B cell (primary cell): Measurements from ENCODE around the gene LDHAL6B. TPM values are rescaled to one million over a fixed set of nuclear protein-coding genes. Genes with fewer than 3 reads are reported as not detected.

Experiments
- ATAC-seq: fragments of 200-7000 bp; cut with Tn5 transposase; one replicate; pipeline ENCODE4 v1.10.0; 2021; ENCODE audit warnings: low read depth, mild to moderate bottlenecking, moderate number of reproducible peaks, moderate library complexity
- CTCF ChIA-PET: fragments of 350-600 bp; sonication (Branson Sonifier 250); formaldehyde crosslinking; loops from one replicate; lab custom pipeline; 2021; ENCODE audit warnings: antibody characterized with exemption, inconsistent platforms; lab: Charles Lee
- POLR2A ChIA-PET: fragments of 350-600 bp; sonication (Branson Sonifier 250); formaldehyde crosslinking; loops from one replicate; lab custom pipeline; 2021; ENCODE audit warnings: antibody characterized with exemption; lab: Charles Lee
- DNase-seq: peaks from one replicate; pipeline ENCODE4 v3.0.0; 2013
- H2AFZ ChIP-seq: 2 replicates; pipeline ENCODE4 v1.6.1; 2012; ENCODE audit warnings: mild to moderate bottlenecking, low read depth, low read length; ENCODE audit not compliant: insufficient read depth, poor library complexity, severe bottlenecking
- H3K27ac ChIP-seq, 2 donors: 1 replicate in 1 of 2; 2 replicates in 1 of 2; pipeline ENCODE4 v1.5.1; 2012 to 2013; ENCODE audit warnings: low read length in 2 of 2, mild to moderate bottlenecking in 2 of 2, moderate library complexity in 1 of 2
- H3K27me3 ChIP-seq, 4 experiments: fragments of 200-600 bp in 1 of 4; sonication (generic) in 1 of 4; replicated peaks in 1 of 4; 1 replicate in 2 of 4; 2 replicates in 2 of 4; pipeline versions ENCODE4 v1.6.1 to v1.7.0; 2013 to 2016; ENCODE audit warnings: low read length in 3 of 4, mild to moderate bottlenecking in 2 of 4, mixed read lengths in 1 of 4, moderate library complexity in 1 of 4; ENCODE audit not compliant: insufficient read depth in 4 of 4, control insufficient read depth in 3 of 4; ENCODE audit errors: control extremely low read depth in 1 of 4
- H3K36me3 ChIP-seq, 2 experiments: replicated peaks in 1 of 2; 1 replicate in 1 of 2; 2 replicates in 1 of 2; pipeline versions ENCODE4 v1.6.1 to v1.7.1; 2013; ENCODE audit warnings: low read length in 1 of 2; ENCODE audit not compliant: insufficient read depth in 2 of 2, control insufficient read depth in 1 of 2; ENCODE audit errors: control extremely low read depth in 1 of 2, extremely low read depth in 1 of 2
- H3K4me1 ChIP-seq, 2 donors: fragments of 200-600 bp in 1 of 2; sonication (generic) in 1 of 2; 1 replicate in 1 of 2; 2 replicates in 1 of 2; pipeline versions ENCODE4 v1.5.1 to v1.6.1; 2013 to 2017; ENCODE audit warnings: low read length in 2 of 2; ENCODE audit not compliant: control insufficient read depth in 2 of 2, insufficient read depth in 2 of 2
- H3K4me2 ChIP-seq: replicated peaks from 2 replicates; pipeline ENCODE3; 2012; ENCODE audit warnings: mild to moderate bottlenecking, low read depth, low read length; ENCODE audit not compliant: poor library complexity, severe bottlenecking
- H3K4me3 ChIP-seq, 5 experiments: fragments of 200-600 bp in 1 of 5; sonication (generic) in 1 of 5; 1 replicate in 3 of 5; 2 replicates in 2 of 5; pipeline versions ENCODE4 v1.5.1 to v1.7.0; 2011 to 2016; ENCODE audit warnings: low read length in 4 of 5, mild to moderate bottlenecking in 4 of 5, low read depth in 2 of 5, control low read depth in 1 of 5, moderate library complexity in 1 of 5; ENCODE audit not compliant: insufficient read depth in 1 of 5; ENCODE audit errors: control extremely low read depth in 1 of 5, extremely low read depth in 1 of 5
- H3K79me2 ChIP-seq: fragments of 200-600 bp; sonication (generic); one replicate; pipeline ENCODE4 v1.6.0; 2016; ENCODE audit warnings: low read length; ENCODE audit not compliant: control insufficient read depth, insufficient read depth
- H3K9ac ChIP-seq: fragments of 200-600 bp; sonication (generic); 2 replicates; pipeline ENCODE4 v1.6.1; 2017; ENCODE audit warnings: mild to moderate bottlenecking, low read length, moderate library complexity
- H3K9me3 ChIP-seq, 3 donors: one replicate each; pipeline versions ENCODE4 v1.6.1 to v1.7.1; 2013; ENCODE audit warnings: low read length in 2 of 3; ENCODE audit not compliant: control insufficient read depth in 2 of 3, insufficient read depth in 1 of 3; ENCODE audit errors: control extremely low read depth in 1 of 3
- H4K20me1 ChIP-seq: 2 replicates; pipeline ENCODE4 v1.6.0; 2012; ENCODE audit warnings: mild to moderate bottlenecking, low read length; ENCODE audit not compliant: insufficient read depth, control insufficient read depth, poor library complexity, severe bottlenecking
- H3K27ac Mint-ChIP-seq: one replicate; pipeline ENCODE4 v1.8.0; 2021; ENCODE audit warnings: mixed read lengths
- H3K27me3 Mint-ChIP-seq: one replicate; pipeline ENCODE4 v1.8.0; 2021; ENCODE audit warnings: mixed read lengths
- H3K4me1 Mint-ChIP-seq: one replicate; pipeline ENCODE4 v1.8.0; 2021; ENCODE audit warnings: mixed read lengths
- H3K4me3 Mint-ChIP-seq: one replicate; pipeline ENCODE4 v1.8.0; 2021; ENCODE audit warnings: mixed read lengths
- H3K9me3 Mint-ChIP-seq: one replicate; pipeline ENCODE4 v1.8.0; 2022; ENCODE audit warnings: mixed read lengths; ENCODE audit not compliant: insufficient read depth
- EZH2 ChIP-seq: IDR thresholded peaks from 2 replicates; pipeline ENCODE4 v1.6.1; 2012; ENCODE audit warnings: borderline replicate concordance, low read depth, mild to moderate bottlenecking, moderate library complexity, low read length; ENCODE audit not compliant: insufficient read depth, poor library complexity, severe bottlenecking
- WGBS: methylation state at CpG from one replicate; pipeline ENCODE4 v1.1.5; 2013; ENCODE audit warnings: missing lambda C conversion rate; ENCODE audit not compliant: insufficient coverage; 5-methylcytosine and 5-hydroxymethylcytosine counted together
- intact Hi-C: fragments of 100-400 bp; cut with micrococcal nuclease; formaldehyde crosslinking; loops from one replicate; pipeline ENCODE4 v1.10.0; 2022
- polyA plus RNA-seq: library from polyadenylated mRNA; depleted of rRNA; stranded (reverse); fragments of >200 nt; gene quantifications from 2 replicates; pipeline ENCODE4 v1.2.3, GENCODE V29; 2012
- total RNA-seq, 2 donors: library from RNA; stranded (reverse); fragments of 120-200 nt in 1 of 2; gene quantifications; 1 replicate in 1 of 2; 2 replicates in 1 of 2; pipeline versions ENCODE4 v1.2.3 to v1.2.4, GENCODE V29; 2013 to 2022
- TF ChIP-seq, protein P1 (sequence below): fragments of 200-600 bp; IDR thresholded peaks from one replicate; pipeline ENCODE4 v1.8.0; 2022; ENCODE audit warnings: antibody characterized with exemption, mild to moderate bottlenecking

Gene LDHAL6B
- total and polyA plus RNA-seq, 2 donors (not counting 1 experiment from before 2014, with no cell fraction given) = not detected

DNA sequence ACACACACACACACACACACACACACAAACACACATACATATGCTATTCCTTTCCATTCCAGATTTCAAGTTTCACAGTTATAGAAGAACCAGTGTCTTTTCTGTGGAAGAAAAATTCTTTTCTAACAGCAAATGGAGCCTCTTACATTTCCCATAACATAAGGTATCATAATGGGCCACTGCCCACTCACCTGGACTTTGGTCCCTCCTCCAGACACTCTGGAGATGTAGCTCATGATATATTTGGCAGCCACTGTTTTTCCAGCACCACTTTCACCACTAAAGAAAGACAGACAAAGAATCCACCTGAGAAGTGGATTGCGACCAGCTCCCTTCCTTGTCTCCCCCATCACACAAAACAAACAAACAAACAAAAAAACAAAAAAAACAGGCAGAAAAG is 29.8 kb downstream of the LDHAL6B start:
- no peak overlapping the region for H3K4me3 ChIP-seq
- H3K36me3 ChIP-seq = peaks cover 0 to 8% of the 10 kb centered on the region in 2 experiments
- H3K27me3 Mint-ChIP-seq = no peaks in the 10 kb centered on the region
- no CpG with 5 or more reads among the region's 1 CpG for WGBS
- TF ChIP-seq, protein P1, sequence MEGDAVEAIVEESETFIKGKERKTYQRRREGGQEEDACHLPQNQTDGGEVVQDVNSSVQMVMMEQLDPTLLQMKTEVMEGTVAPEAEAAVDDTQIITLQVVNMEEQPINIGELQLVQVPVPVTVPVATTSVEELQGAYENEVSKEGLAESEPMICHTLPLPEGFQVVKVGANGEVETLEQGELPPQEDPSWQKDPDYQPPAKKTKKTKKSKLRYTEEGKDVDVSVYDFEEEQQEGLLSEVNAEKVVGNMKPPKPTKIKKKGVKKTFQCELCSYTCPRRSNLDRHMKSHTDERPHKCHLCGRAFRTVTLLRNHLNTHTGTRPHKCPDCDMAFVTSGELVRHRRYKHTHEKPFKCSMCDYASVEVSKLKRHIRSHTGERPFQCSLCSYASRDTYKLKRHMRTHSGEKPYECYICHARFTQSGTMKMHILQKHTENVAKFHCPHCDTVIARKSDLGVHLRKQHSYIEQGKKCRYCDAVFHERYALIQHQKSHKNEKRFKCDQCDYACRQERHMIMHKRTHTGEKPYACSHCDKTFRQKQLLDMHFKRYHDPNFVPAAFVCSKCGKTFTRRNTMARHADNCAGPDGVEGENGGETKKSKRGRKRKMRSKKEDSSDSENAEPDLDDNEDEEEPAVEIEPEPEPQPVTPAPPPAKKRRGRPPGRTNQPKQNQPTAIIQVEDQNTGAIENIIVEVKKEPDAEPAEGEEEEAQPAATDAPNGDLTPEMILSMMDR = no peak
- no peak for TF ChIP-seq EZH2
- H3K9me3 Mint-ChIP-seq = no peaks in the 10 kb centered on the region
- no peaks in the 10 kb centered on the region for H3K27me3 ChIP-seq
- peaks cover 4% of the 10 kb centered on the region for H4K20me1 ChIP-seq
- H3K4me2 ChIP-seq = peak overlapping the region; percentile 55
- peak overlapping the region; percentile 25 to 81 for H3K27ac ChIP-seq
- H3K9me3 ChIP-seq = no peaks in the 10 kb centered on the region
- H3K4me1 ChIP-seq = peaks cover 20 to 23% of the 10 kb centered on the region in 2 donors
- H3K27ac Mint-ChIP-seq = peak overlapping the region; percentile 76
- CTCF ChIA-PET = interaction anchor here (1.2 to 3.6 kb wide), 3 partner anchors 11 to 292 kb away, joined by 3 to 16 read pairs (median 6); no protein-coding TSS in a partner anchor
- ATAC-seq = no peak
- no peak for DNase-seq
- POLR2A ChIA-PET = no interaction called here
- peaks cover 31% of the 10 kb centered on the region for H3K4me1 Mint-ChIP-seq
- no peak overlapping the region for H2AFZ ChIP-seq
- H3K9ac ChIP-seq = no peak overlapping the region
- intact Hi-C loops = loop anchor here (5.0 kb wide), 1 partner anchor 59 kb away; no protein-coding TSS in a partner anchor
- H3K4me3 Mint-ChIP-seq = peak overlapping the region; percentile 63
- H3K79me2 ChIP-seq = peaks cover 61% of the 10 kb centered on the region

GRCh38 chr15:59237119-59237855 is 30.6 kb downstream of the LDHAL6B start:
- H2AFZ ChIP-seq = peak overlapping the region; percentile 21
- peak overlapping the region; percentile 33 to 81 for H3K27ac ChIP-seq
- ATAC-seq (peak; percentile 73), DNase-seq (peak; percentile 57)
- CTCF ChIA-PET = interaction anchor here (1.0 to 3.6 kb wide), 5 partner anchors 10 to 291 kb away, joined by 3 to 16 read pairs (median 3); no protein-coding TSS in a partner anchor
- Mint-ChIP-seq H3K27ac (peak overlapping the region; percentile 53), H3K4me3 (peak overlapping the region; percentile 60), H3K9me3 (no peaks in the 10 kb centered on the region), H3K27me3 (no peaks in the 10 kb centered on the region), H3K4me1 (peaks cover 31% of the 10 kb centered on the region)
- peak overlapping the region; percentile 4 for H3K9ac ChIP-seq
- no peak for TF ChIP-seq EZH2
- TF ChIP-seq, protein P1 = no peak
- H3K9me3 ChIP-seq = no peaks in the 10 kb centered on the region
- H3K4me2 ChIP-seq = peak overlapping the region; percentile 55
- POLR2A ChIA-PET = interaction anchor here (0.6 kb wide), 1 partner anchor 24 kb away, joined by 3 read pairs; no protein-coding TSS in a partner anchor
- H3K4me1 ChIP-seq = peaks cover 20 to 23% of the 10 kb centered on the region in 2 donors
- H3K79me2 ChIP-seq = peaks cover 61% of the 10 kb centered on the region
- H3K4me3 ChIP-seq = no peak overlapping the region
- H3K27me3 ChIP-seq = no peaks in the 10 kb centered on the region
- no peaks in the 10 kb centered on the region for H4K20me1 ChIP-seq
- WGBS = 73% methylated on average over 3 of the region's 8 CpGs
- peaks cover 0 to under 1% of the 10 kb centered on the region in 2 experiments for H3K36me3 ChIP-seq
- intact Hi-C loops = loop anchor here (5.0 kb wide), 1 partner anchor 60 kb away; no protein-coding TSS in a partner anchor
